ENCODE data around the gene TMED7.
"Not testable (repeated sequence)": the region's sequence is repeated elsewhere in the genome, so short reads cannot be mapped to it uniquely, and the experiment has no call there.

Gene TMED7

GRCh38 chr5:115625579-115626444, at the start of gene TMED7:
TSS of gene TMED7 (minus strand) at chr5:115626036. CDS start at chr5:115625792, 244 bp downstream.
- peak; percentile 66 for DNase-seq

- DNase-seq, result not testable (repeated sequence)
These were observed 48.9 kb upstream of the TMED7 start for GRCh38 chr5:115674782-115675181.

- DNase-seq, result no peak
These were observed 47.8 kb upstream of the TMED7 start for GRCh38 chr5:115673596-115673995.

GRCh38 chr5:115671939-115672338, 46.1 kb upstream of the TMED7 start:
- DNase-seq, result no peak

- DNase-seq, result no peak
These were observed 40.2 kb upstream of the TMED7 start for GRCh38 chr5:115666023-115666422.

GRCh38 chr5:115661563-115661962, 35.7 kb upstream of the TMED7 start:
- no peak for DNase-seq

GRCh38 chr5:115661101-115661500, 35.3 kb upstream of the TMED7 start:
- DNase-seq, result no peak

- DNase-seq, result no peak
These were observed 32.0 kb upstream of the TMED7 start for GRCh38 chr5:115657881-115658233.

- no peak for DNase-seq
These were observed 31.5 kb upstream of the TMED7 start for GRCh38 chr5:115657125-115657880.

GRCh38 chr5:115656404-115656803, 30.6 kb upstream of the TMED7 start:
- no peak for DNase-seq

- no peak for DNase-seq
These were observed 30.2 kb upstream of the TMED7 start for GRCh38 chr5:115655994-115656393.

GRCh38 chr5:115649541-115649940, 23.7 kb upstream of the TMED7 start:
- DNase-seq, result no peak

GRCh38 chr5:115648056-115648455, 22.2 kb upstream of the TMED7 start:
- no peak for DNase-seq

GRCh38 chr5:115645386-115645785, 19.6 kb upstream of the TMED7 start:
- DNase-seq, result not testable (repeated sequence)

GRCh38 chr5:115644046-115644445, 18.2 kb upstream of the TMED7 start:
- DNase-seq, result no peak

- DNase-seq, result no peak
These were observed 16.1 kb upstream of the TMED7 start for GRCh38 chr5:115641948-115642347.

- no peak for DNase-seq
These were observed 14.4 kb upstream of the TMED7 start for GRCh38 chr5:115640274-115640673.

GRCh38 chr5:115639377-115639776, 13.5 kb upstream of the TMED7 start:
- DNase-seq, result no peak

GRCh38 chr5:115637507-115637906, 11.7 kb upstream of the TMED7 start:
- DNase-seq, result no peak

GRCh38 chr5:115636008-115636407, 10.2 kb upstream of the TMED7 start:
- DNase-seq, result no peak

GRCh38 chr5:115634343-115635132, 8.7 kb upstream of the TMED7 start:
- DNase-seq, result peak; percentile 13

- DNase-seq, result no peak
These were observed 4.1 kb upstream of the TMED7 start for GRCh38 chr5:115629903-115630302.

GRCh38 chr5:115627295-115627865, 1.5 kb upstream of the TMED7 start:
- DNase-seq, result no peak

Data from NCI-H2081 treated with DMSO at 0.1 percent for 48 hours (cell line).